Mucosa of descending colon (tissue), 3 donors: Measurements from ENCODE around the gene KLF11. TPM values are rescaled to one million over a fixed set of nuclear protein-coding genes. Genes with fewer than 3 reads are reported as not detected.
A peak's percentile ranks its signal among the peaks of the same experiment; 100 is the strongest.

Source experiments
- ATAC-seq: fragments of 200-7000 bp; cut with Tn5 transposase; one replicate; pipeline ENCODE4 v1.9.1; 2020; ENCODE audit warnings: mild to moderate bottlenecking, moderate library complexity
- DNase-seq, 3 donors: peaks; one replicate each; pipeline ENCODE4 v3.0.0-alpha.2; 2020
- H3K36me3 ChIP-seq: fragments of 200-600 bp; one replicate; pipeline ENCODE4 v1.8.0; 2021; ENCODE audit warnings: low read depth, mild to moderate bottlenecking
- H3K4me1 ChIP-seq: fragments of 200-600 bp; one replicate; pipeline ENCODE4 v1.8.0; 2021; ENCODE audit warnings: low read depth, mild to moderate bottlenecking
- H3K4me3 ChIP-seq: fragments of 200-600 bp; one replicate; pipeline ENCODE4 v1.8.0; 2021; ENCODE audit warnings: mild to moderate bottlenecking
- H3K9me3 ChIP-seq: fragments of 200-600 bp; one replicate; pipeline ENCODE4 v1.8.0; 2021; ENCODE audit warnings: mild to moderate bottlenecking
- CTCF ChIP-seq: fragments of 200-600 bp; IDR thresholded peaks from one replicate; pipeline ENCODE4 v1.8.0; 2022; ENCODE audit warnings: antibody characterized with exemption, mild to moderate bottlenecking
- intact Hi-C, 2 donors: fragments of 100-400 bp; cut with DNase I in 1 of 2; cut with micrococcal nuclease in 1 of 2; formaldehyde crosslinking; loops; one replicate each; pipeline versions ENCODE4 v1.11.0 to v1.11.1; 2022; cut with DNase I, micrococcal nuclease
- total RNA-seq, 3 donors: library from RNA; stranded (reverse); fragmentation: NEBNext Ultra II Directional in 2 of 3; extraction: Animal tissue kit (Norgen Biotek cat#: 25700) in 2 of 3; gene quantifications; one replicate each; pipeline versions ENCODE4 v1.2.1 to v1.2.4, GENCODE V29; 2021 to 2023
- donor health status: DM: no; HTN: no; CAD: no; lungs with moderate emphysema.
- donor health status: DM: no; HTN: no; CAD: no.
- donor health status: DM: no; HTN: yes; CAD: no.

Gene KLF11
- total RNA-seq, 3 donors from 2014 or later, result 5.9 to 34.7 (median 11.9) TPM

DNA sequence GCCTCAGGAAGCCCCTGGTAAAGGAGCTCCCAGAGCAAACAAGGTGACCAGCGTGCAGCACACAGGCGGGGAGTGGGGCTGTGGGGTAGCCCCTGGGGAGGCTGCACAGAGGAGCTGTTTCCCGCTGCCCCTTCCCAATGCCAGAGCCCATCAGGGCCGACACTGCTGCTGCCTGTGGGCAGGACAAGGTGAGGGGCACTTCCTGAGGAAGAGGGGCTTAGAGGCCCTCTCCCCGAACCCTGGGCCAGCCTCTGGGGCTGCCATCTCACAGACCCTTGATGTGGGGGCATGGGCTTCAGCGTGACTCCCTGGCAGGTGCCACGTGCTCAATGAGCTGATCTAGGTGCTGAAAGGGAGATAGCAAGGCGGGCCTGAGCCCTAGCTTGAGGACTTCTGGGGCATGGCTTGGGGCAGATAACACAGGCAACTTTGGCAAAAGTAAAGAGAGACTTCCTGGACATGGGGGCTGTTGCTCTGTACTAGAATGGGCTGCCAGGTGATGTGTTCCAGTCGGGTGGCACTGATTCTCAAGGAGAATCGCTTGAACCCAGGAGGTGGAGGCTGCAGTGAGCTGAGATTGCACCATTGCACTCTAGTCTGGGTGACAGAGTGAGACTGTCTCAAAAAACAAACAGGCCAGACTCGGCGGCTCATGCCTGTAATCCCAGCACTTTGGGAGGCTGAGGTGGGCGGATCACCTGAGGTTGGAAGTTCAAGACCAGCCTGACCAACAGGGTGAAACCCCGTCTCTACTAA lies 9.9 kb upstream of the KLF11 start:
- intact Hi-C loops, result no loop called here
- Histone ChIP-seq H3K9me3 (no peaks in the 10 kb centered on the region), H3K36me3 (no peaks in the 10 kb centered on the region), H3K4me1 (peaks cover 12% of the 10 kb centered on the region), H3K4me3 (no peak overlapping the region)
- no peak for TF ChIP-seq CTCF
- DNase-seq, result peak in 1 of 3 donors; percentile 33
- ATAC-seq, result no peak

- intact Hi-C loops, result no loop called here
- TF ChIP-seq CTCF, result no peak
- DNase-seq, result peak in 1 of 3 donors; percentile 8
- Histone ChIP-seq H3K4me3 (no peak overlapping the region), H3K9me3 (no peaks in the 10 kb centered on the region), H3K36me3 (no peaks in the 10 kb centered on the region), H3K4me1 (peaks cover 5% of the 10 kb centered on the region)
- ATAC-seq, result no peak
These were observed 8.9 kb upstream of the KLF11 start for GRCh38 chr2:10034333-10035052.

DNA sequence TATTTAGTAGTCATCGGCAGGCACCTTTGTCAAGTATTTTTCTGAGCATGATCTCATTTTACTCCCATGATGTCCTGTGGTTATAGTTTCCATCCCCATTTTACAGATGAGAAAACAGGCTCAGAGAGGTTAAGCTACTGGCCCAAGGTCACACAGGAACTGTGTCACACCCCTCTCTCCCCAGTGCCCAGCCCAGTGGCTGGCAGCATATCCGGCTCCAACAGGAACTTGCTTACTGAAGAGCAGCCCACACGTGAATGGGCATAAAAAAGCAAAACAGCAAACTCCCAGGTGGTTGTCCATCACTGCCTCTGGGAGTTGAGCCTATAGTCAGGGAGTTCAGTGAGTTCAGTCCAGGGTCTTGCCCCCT lies 8.3 kb upstream of the KLF11 start:
- H3K36me3 ChIP-seq, result no peaks in the 10 kb centered on the region
- no peak for ATAC-seq
- H3K4me1 ChIP-seq, result peaks cover 2% of the 10 kb centered on the region
- no peaks in the 10 kb centered on the region for H3K9me3 ChIP-seq
- DNase-seq, result peak in 1 of 3 donors; percentile 36
- intact Hi-C loops, result no loop called here
- H3K4me3 ChIP-seq, result no peak overlapping the region
- no peak for TF ChIP-seq CTCF

- ATAC-seq (no peak), DNase-seq (no peak)
- Histone ChIP-seq H3K9me3 (no peaks in the 10 kb centered on the region), H3K4me1 (peaks cover 2% of the 10 kb centered on the region), H3K36me3 (no peaks in the 10 kb centered on the region), H3K4me3 (no peak overlapping the region)
- intact Hi-C loops, result no loop called here
- no peak for TF ChIP-seq CTCF
These were observed 7.7 kb upstream of the KLF11 start for GRCh38 chr2:10035633-10036032.

DNA sequence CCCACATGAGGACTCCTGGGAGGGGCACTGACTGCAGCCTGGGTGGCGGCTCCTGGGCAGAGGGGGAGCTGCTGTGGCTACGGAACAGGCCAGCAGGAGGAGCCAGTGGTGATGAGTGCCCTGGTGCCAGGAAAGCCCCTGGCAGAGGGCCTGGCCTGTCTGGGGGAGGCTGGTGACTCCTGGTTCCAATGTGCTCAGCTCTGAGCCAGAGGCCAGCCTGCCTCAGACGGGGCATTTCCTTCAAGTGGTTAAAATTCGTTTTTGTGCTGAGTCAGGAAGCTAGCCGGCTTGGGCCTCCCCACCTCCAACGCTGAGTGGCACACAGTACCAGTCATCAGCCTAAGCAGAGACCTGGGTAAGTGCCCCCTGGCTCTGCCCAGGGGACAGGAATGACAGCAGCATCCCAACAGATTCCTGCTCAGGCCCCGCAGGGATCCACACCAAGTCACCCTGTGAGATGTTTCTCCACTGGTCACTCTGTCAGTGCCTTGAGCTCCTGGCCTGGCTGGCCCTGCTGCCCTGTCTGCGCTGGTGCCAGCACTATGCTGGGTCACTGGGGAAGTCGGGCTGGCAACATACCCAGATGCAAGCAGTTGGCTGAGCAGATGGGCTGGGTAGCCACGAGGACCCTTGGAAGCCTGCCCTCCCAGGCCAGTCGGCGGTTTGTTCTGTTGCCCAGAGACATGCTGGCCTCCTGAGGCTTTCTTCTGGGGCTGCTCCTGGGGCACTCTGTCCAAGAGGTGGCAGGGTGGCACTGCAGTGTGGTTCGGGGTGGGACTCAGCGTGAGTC lies 7.1 kb upstream of the KLF11 start:
- DNase-seq (peak; percentile 57 to 71 (median 59)), ATAC-seq (peak; percentile 69)
- no peak overlapping the region for H3K4me3 ChIP-seq
- TF ChIP-seq CTCF, result no peak
- peaks cover 2% of the 10 kb centered on the region for H3K4me1 ChIP-seq
- H3K36me3 ChIP-seq, result no peaks in the 10 kb centered on the region
- no peaks in the 10 kb centered on the region for H3K9me3 ChIP-seq
- intact Hi-C loops, result no loop called here
